ENCODE measurements around the gene ZNF70.

Gene ZNF70

DNA sequence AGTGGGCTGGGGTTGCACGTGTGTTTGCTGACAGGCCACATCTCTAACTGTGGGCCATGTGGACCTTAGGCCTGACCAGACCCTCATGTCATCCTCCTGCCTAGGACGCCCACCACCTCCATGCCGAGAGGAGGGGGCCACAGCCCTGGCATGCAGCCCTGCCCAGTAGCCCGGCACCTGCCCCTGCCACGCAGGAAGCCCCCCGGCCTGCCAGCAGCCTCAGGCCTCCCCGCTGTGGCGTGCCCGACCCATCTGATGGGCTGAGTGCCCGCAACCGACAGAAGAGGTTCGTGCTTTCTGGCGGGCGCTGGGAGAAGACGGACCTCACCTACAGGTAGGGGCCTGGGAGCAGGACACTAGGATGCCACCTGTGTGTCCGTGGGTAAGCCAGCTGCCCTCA is 28.2 kb upstream of the ZNF70 start:
- no peak for DNase-seq (ENCODE audit: low spot score)

DNA sequence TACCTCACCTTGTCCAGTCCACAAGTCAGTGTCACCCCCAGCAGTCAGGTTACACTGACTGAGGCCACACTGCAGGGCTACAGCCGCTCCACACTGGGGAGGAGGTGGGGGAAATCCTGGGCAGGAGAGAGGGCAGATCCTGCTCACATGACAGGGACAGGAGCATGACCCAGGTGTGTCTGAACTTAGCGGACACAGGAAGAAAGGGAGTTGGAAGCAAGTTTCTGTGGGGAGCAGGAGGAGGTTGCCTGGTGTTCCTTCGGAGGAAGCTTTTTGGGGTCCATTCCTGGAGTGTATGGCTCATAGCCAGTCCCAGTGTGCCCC is 27.6 kb upstream of the ZNF70 start:
- DNase-seq (ENCODE audit: low spot score), result no peak

DNA sequence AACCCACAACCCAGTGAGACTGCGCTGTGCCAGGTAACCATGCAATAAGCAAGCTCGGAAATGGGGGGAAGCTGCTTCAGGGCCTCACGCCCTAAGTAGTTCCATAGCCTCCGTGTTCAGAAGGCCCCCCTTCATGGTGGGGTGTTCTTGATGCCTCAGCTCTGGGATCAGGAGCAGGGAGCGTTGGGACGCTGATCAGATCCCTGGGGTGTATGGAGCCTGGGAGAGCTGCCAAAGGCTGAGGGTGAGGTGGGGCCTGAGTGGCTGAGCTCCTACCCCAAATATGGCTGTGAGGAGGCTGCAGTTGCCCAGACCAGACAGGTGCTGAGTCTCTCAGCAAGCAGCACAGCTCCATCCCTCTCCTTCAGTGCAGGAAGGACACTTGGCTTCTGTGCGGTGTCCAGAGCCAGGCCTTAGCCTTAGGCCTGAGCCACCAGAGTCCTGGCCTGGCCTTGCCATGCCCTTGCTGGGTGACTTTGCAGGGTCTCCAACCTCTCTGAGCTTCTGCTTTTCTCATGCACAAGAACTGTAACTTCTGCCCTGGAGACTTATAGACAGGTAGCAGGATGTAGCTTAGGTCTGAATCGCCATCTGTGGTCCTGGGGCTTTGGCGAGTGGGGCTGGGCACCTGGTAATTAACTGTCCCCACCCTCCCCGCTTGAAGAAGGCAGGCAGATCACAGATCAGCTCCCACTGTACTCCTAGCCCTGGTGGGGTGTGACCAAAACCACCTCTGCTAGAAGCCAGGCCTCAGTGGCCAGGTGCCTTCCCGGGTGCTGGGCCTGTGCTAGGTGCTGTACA is 27.1 kb upstream of the ZNF70 start:
- DNase-seq (ENCODE audit: low spot score), result no peak

DNA sequence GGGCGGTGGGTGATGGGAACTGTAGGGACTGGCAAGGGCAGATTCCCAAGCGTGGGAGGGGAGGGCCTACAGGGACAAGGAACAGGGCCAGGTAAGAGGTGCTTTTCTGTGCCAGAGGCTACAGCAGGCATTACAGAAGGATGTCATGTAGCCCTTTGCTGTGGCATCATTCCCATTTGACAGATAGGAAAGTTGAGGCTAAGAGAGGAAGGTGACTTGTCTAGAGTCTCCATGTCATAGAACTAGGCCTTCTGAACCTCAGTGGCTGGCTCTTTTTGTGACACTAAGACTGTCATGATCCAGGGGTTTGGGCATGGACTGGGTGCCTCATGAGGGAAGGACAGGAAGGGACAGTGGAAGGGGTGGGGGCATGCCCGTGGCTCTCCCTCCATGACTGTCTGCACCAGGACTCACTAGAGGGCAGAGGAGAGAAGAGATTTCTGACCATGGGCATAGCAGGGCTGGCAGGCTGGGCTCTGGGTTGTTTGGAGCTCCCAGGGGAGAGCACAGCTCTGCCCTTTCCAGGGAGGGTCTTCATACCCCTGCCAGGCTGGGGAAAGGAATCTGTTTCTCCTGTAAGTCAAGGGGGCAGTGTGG is 25.0 kb upstream of the ZNF70 start:
- no peak for DNase-seq (ENCODE audit: low spot score)

DNA sequence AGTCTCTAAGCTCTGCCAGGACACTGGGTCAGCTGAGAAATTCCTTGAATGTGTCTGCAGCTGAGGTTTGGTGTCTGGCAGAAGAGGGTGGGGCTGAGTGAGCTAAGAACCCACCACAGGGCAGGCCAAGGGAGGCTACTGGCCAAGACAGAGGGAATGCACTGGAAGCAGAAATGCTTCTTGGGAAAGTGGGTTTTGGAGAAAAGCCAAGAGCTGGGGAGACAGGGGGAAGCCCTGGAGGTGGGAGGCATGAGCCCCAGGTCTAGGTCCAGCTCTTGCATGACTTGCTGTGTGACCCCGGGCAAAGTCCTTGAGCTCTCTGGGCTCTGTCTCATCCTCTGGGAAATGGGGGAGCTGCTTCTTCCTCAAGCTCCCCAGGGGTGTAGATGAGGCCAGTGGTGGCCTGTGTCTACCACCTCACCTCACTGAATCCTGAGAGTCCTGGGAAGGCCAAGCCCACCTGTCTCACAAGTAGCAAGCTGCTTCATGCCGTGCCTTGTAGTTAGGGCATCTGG is 24.1 kb upstream of the ZNF70 start:
- DNase-seq (ENCODE audit: low spot score), result no peak

DNA sequence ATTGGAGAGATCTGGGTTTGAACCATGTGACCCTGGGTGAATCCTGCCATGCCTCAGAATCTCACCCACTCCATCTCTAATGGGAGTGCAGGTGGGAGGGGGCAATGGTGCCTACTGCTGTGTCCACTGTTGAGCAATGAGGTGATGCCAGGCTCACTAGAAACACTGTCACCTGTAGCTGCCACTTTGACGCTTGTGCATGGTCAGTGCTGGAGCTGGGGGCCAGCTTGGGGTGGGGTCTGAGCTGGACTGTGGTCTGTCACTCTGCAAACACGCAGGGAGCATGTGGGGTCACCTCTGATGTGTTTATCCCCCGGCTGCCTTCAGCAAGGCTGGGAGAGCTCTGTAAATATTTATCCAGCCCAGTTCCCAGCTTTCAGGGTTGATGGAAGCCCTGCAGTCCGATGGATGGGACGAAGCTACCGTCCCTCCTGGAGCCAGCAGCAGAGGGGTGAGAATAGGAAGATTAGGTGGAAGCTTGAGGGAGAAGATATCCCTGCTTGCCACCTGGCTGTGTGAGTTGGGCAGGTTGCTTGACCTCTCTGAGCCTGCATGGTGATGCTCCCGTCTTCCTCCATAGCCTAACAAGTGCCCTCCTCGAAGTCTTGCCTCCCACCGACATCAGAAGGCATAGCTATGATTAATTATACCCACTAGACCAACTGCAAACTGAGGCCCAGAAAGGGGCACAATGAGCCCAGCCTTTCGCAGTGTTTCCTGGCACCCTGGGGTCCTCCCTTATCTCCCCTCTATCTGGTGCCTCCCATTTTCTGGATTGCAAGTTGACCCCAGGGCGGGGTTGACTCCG is 23.4 kb upstream of the ZNF70 start:
- peak; percentile 60 for DNase-seq (ENCODE audit: low spot score)

DNA sequence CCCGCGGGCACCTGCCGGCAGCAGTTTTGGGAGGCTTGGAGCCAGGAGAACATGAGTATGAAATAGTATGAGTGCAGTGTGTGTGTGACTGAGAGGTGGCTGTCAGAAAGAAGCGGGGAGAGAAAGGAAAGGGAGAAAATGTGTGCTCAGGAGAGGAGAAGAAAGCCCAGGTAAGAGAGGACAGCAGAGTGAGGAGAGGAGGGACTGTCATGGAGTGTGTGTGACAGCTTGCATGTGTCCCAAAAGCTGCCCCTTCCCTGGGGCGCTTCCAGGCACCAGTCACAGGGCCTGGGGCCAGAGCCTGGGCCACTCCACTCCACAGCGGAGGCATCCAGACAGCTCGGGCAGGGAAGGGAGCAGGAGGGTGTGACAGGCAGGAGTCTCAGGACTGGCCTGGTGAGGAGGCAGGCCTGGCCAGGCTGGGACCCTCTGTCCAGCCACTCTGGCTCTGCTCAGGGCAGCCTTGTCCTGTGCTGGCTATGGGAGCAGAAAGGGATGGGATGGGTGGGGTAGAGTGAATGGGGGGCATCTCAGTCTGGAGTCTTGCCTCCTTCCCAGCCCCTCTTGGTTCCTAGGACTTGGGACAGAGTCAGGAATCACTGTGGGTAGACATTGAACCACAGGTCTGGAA is 22.7 kb upstream of the ZNF70 start:
- no peak for DNase-seq (ENCODE audit: low spot score)

DNA sequence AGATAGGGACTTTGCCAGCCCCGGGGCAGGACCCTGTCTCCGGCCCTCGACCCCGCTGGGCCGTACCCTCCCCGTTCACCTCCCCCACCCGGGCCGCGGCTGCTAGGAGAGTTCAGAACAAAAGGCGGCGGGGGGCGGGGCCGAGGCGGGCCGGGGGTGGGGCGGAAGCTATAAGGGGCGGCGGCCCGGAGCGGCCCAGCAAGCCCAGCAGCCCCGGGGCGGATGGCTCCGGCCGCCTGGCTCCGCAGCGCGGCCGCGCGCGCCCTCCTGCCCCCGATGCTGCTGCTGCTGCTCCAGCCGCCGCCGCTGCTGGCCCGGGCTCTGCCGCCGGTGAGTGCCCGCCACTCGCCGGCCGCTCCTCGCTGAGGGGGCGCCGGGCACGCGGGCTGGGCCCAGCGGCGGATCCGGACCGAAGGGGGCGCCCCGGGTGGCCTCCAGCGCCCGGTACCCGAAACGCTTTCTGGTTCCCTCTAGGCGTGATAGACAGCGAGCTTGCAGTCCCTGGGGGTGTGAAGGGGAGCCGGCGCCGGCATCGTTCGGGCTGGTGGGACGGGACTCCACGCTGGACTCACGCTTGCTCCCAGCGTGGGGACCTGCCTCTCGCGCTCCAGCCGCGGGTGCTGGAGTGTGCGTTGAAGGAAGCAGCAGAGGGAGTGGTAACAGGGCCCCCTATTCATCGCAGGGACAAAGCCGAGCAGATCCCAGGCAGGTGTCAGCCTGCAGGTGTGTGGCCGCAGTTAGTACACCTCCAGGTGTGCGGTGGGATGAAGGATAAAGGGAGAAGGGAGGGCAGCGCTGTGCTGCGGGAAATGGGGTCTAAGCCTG is 21.9 kb upstream of the ZNF70 start, which contains the start of gene MMP11:
MMP11 (plus strand) TSS at position 201 of the 825 bp plus-strand sequence; CDS start at position 223, 22 bp downstream.
- DNase-seq (ENCODE audit: low spot score), result peak; percentile 79

DNA sequence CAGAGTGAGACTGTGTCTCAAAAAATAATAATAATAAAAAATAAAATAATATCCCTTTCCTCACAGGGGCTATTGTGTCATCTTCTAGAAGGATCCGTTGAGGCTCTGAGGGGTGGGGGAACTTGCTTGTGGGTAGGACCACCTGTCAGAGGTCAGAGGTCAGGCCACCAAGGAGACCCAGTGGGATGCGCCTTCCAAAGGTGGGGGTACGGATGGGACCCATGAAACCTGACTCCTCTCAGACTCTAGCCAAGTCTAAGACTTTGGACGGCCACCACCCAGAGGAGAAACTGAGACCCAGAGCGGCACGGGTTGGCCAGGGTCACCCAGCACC is 21.4 kb upstream of the ZNF70 start:
- DNase-seq (ENCODE audit: low spot score), result no peak

DNA sequence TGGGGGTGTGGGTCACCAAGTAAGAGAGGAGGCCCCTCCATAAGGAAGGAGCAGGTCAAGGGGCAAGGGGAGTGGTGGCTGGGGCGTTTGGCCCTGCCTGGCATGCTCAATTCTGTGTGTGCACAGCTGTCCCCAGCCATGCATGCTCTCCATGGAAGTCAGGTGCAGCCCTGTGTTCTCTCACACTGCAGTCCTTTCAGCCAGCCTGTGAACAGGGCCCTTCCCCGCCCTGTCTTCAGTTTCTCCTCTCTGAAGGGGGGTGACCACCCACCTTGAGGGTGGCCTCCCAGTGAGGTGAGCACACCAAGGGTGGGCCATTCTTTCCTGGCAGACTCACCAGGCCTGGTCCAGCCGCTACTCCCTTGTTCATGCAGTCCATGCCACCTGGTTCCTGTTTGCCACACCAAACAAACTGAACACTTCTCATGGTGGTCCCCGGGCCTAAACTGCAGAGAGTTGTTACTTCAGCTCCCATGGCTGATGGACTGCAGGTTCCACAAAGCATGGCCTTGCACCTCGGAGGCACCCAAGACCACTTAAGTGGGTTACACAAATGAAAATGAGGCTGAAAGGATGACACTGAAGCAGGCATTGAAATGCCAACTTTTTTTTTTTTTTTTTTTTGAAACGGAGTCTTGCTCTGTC is 18.5 kb upstream of the ZNF70 start:
- DNase-seq (ENCODE audit: low spot score), result no peak

DNA sequence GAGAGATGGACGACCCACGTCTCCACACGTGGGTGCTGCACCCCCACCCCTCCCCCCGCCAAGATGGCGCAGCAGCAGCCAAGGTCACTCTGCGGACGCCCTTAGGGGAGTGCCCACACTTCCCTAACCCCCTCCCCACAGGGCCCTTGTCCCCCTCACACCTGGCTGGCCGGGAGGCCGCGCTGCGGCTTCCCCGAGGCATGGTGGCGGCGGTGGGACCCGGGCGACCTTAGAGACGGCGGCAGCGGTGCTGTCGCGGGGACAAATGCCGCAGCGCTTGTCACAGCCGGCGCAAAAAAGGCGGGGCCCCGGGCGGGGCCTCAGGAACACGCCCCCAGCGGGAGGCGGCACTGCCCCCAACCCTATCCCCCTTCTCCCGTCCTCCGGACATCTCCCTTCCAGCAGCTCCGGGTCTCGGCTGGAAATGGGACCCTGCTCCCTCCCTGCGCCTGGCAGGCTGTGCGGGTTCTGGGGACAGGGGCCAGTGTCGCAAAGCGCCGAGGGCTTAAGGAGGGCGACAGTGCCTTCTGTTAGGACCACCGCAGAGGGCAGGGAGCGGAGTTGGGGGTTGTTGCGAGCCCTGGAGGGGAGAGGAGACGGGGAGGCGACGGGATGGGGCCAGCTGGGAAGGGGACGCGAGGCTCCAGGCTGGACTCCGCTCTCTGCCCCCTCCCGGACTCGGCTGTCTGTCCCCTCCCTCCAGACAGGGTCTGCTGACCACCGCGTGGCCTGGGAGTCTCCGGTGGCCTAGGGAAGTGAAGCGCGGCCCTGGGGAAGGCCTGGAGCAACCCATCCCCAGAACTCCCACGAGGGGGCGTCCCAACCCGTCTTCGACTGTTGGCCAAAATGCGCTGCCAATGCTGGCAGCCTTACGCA is 17.0 kb upstream of the ZNF70 start, which contains the start of gene CHCHD10:
CHCHD10 (minus strand) TSS at position 300 of the 876 bp plus-strand sequence; CDS start at position 202, 98 bp downstream.
- DNase-seq (ENCODE audit: low spot score), result peak; percentile 92

DNA sequence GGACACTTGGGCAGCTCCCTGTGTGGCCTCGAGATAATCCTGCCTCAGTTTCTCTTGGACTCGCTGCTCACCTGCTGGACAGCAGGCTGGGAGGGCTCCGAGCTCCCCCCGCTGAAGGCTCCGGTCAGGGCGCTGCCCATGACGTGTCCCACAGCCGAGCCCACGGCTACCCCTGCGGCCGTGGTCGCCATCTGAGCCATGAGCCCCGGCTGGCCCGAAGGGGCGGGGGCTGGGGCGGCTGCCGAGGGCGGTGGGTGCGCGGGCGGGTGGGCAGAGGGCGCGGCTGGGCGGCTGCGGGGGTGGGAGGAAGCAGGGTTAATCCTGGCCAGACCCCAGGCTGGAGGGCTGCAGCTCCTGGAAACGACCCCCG is 16.4 kb upstream of the ZNF70 start:
- no peak for DNase-seq (ENCODE audit: low spot score)

DNA sequence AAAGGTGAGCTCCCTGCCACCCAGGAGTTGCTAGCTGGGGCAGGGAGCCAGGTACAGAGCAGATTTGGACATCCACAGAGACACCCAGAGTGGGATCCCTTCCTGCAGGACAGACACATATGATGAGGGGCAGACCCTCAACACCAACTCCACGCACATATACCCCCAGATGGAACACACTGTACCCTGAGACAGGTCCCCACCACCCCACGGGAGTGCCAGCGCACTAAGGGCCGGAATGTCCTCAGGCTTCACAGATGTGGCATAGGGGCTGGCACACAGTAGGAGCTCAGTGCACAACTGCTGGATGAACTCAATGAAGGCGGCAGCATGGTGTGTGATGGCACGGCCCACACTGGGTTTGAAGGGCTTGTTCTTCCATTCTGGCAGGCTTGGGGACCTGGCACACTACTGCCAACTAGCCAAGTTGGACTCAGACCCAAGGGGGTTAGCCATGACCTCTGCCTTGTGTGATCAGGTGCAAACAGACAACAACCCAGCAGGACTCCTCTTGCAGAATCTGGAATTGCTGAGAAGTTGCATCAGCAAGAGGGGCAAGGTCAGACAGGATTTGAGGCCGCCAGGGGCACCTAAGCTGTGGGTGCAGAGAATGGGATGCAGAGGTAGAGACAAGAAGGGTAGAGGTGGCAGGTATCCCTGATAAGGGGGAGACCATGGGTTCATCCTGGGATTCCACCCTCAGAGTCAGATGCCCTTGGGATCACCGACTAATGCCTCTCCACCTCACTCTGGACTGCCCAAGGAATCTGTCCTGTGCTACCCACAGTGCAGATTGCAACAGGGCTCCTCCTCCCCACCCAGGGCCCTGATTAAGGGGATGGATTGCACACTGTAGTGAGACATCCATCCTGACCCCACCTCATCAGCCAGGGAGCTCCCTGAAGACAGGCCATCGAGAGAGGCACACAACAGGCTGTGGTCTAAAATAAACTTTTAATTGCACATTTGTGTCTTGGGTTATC is 14.3 kb upstream of the ZNF70 start:
- no peak for DNase-seq (ENCODE audit: low spot score)

DNA sequence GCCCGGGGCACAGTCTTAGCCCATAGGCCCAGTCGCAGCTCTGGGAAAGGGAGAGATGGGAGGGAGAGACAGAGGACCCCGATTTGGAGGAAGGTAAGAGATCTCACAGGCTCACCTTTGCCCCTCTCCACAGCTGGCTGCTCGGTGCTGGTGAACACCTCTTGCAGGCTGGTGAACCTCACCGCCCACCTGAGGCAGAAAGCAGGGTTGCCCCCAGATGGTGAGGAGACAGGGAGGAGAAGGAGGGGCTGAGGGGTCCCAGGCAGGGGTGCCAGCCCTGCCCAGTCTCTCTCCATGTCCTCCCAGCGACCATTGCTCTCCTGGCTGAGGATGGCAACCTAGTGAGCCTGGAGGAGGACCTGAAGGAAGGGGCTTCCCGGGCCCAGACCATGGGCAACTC is 13.0 kb upstream of the ZNF70 start:
- no peak for DNase-seq (ENCODE audit: low spot score)

DNA sequence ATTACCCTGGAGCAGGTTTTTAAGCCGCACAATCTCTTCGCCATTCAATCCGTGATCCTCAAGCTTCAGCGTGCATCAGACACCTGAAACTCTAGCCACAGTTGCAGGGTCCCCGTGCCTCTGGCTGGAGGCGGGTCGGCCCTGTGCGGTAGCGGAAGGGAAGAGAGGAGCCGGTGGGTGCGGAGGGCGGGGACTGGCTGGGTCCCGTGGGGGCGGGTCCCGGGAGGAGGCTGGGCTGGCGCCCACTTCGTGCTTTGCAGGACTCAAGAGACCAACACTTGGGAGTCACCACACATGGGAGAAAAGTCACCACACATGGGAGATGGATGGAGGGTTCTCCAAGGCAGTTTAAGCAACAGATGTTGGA is 12.7 kb upstream of the ZNF70 start:
- DNase-seq (ENCODE audit: low spot score), result no peak

DNA sequence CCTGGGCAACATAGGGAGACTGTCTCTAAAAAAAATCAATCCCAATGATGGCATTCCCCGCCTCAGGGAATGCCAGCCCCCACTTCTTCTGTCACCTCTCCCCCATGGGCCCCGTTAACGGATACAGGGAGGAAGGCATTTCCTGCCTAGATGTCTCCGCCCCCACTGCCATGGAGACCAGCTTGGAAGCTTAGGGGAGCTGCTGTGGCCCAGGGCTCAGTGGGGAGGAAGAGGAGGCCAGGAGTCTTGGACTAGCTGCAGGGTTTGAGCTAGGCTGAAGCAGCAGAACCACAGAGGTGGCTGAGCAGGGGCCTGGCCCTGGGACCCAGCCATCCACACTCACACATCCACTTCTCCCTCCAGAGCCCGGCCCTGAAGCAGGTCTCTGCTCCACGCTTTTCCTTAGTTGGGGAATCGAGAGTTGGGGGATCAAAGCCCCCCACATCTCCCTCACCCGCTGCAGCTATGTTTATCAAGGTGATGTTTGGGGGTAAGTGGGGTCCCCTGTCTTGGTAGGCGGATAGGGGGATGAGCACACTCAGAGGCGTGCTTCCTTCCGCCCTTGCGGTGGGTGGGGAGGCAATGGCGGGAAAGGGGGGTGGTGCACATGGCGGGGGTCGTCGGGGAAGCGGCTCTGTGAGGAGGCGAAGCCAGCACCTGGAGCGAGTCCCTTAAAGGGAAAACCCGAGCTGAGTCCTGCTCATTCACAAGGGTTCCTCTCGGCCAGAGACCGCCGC is 12.1 kb upstream of the ZNF70 start, which contains the start of gene C22orf15:
C22orf15 (plus strand) TSS at position 149 of the 737 bp plus-strand sequence; CDS start at position 466, 317 bp downstream.
- no peak for DNase-seq (ENCODE audit: low spot score)

DNA sequence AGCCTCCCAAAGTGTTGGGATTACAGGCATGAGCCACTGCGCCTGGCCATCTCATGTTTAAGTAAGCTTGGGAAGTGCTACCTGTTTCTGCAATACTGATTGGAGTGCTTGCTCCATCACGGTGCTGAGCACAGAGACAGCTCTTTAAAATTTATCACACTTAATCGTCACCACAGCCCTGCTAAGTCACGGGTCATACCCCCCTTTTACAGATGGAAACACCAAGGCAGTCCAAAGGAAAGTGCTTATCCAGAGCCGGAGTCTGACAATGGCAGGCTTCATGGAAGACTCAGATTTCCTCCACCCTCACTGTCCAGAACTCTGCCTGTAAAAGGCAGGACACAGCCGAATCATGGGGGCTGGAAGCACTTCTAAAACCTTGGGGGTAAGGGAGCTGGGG is 9.1 kb upstream of the ZNF70 start:
- no peak for DNase-seq (ENCODE audit: low spot score)

DNA sequence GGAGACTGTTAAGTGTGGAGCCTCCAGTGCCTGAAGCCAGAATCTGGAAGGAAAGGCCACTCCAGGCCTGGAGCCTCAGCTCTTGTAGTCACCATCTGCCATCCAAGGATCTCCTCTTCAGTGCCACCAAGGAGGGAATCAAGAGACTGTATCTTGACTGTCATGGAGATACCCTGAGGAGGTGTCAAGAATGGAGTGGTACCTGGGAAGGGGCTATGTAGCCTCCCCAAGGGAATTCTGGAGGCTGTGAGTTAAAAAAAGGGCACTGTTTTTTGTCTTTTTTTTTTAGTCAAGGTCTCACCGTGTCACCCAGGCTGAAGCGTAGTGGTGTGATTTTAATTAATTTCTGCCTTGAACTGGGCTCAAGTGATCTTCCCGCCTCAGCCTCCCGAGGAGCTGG is 8.7 kb upstream of the ZNF70 start:
- DNase-seq (ENCODE audit: low spot score), result no peak

Data from HuH-7.5 (cell line).